Smooth muscle cell (in vitro differentiated cells): ENCODE measurements around the gene ITGA2B. TPM values are rescaled to one million over a fixed set of nuclear protein-coding genes. Genes with fewer than 3 reads are reported as not detected.

Source experiments
- DNase-seq: peaks from one replicate; lab custom pipeline; 2025; ENCODE audit not compliant: unreplicated experiment; lab: John Stamatoyannopoulos, UW
- H2AFZ ChIP-seq: fragments of 200-600 bp; sonication (generic); 2 replicates; pipeline ENCODE4 v1.6.0; 2016; ENCODE audit warnings: antibody characterized with exemption, low read depth, mild to moderate bottlenecking
- H3F3A ChIP-seq: fragments of 200-600 bp; sonication (generic); 2 replicates; pipeline ENCODE4 v1.6.0; 2017; ENCODE audit warnings: antibody characterized with exemption, low read depth
- H3K27ac ChIP-seq: fragments of 200-600 bp; sonication (generic); 2 replicates; pipeline ENCODE4 v1.5.1; 2016; ENCODE audit warnings: low read depth, mild to moderate bottlenecking
- H3K27me3 ChIP-seq: fragments of 200-600 bp; sonication (generic); 2 replicates; pipeline ENCODE4 v1.6.1; 2016; ENCODE audit warnings: low read depth, mild to moderate bottlenecking
- H3K36me3 ChIP-seq: fragments of 200-600 bp; sonication (generic); 2 replicates; pipeline ENCODE4 v1.5.1; 2016; ENCODE audit warnings: low read depth
- H3K4me1 ChIP-seq: fragments of 200-600 bp; sonication (generic); 2 replicates; pipeline ENCODE4 v1.5.1; 2016; ENCODE audit warnings: low read depth
- H3K4me2 ChIP-seq: fragments of 200-600 bp; sonication (generic); 2 replicates; pipeline ENCODE4 v1.6.0; 2016; ENCODE audit warnings: mild to moderate bottlenecking
- H3K4me3 ChIP-seq: fragments of 200-600 bp; sonication (generic); 2 replicates; pipeline ENCODE4 v1.5.1; 2016; ENCODE audit warnings: mild to moderate bottlenecking
- H3K79me2 ChIP-seq: fragments of 200-600 bp; sonication (generic); 2 replicates; pipeline ENCODE4 v1.6.0; 2016; ENCODE audit warnings: low read depth, mild to moderate bottlenecking
- H3K9ac ChIP-seq: fragments of 200-600 bp; sonication (generic); 2 replicates; pipeline ENCODE4 v1.6.0; 2016; ENCODE audit warnings: low read depth
- H3K9me3 ChIP-seq: fragments of 200-600 bp; sonication (generic); replicated peaks from 2 replicates; pipeline ENCODE4 v1.5.1; 2016; ENCODE audit warnings: low read depth
- H4K20me1 ChIP-seq: fragments of 200-600 bp; sonication (generic); 2 replicates; pipeline ENCODE4 v1.6.0; 2016; ENCODE audit warnings: low read depth
- WGBS: methylation state at CpG from one replicate; pipeline ENCODE4 v1.1.7; 2016; ENCODE audit warnings: low lambda C conversion rate; 5-methylcytosine and 5-hydroxymethylcytosine counted together
- polyA plus RNA-seq: library from polyadenylated mRNA; unstranded; fragments of >200 nt; fragmentation: Nextera tagmentation; extraction: Ambion mirVana; gene quantifications from 2 replicates; pipeline ENCODE4 v1.2.1, GENCODE V29; 2016
- total RNA-seq: library from RNA; depleted of rRNA; stranded (reverse); fragments of >200 nt; gene quantifications from 2 replicates; pipeline ENCODE4 v1.2.3, GENCODE V29; 2014
- TF ChIP-seq, protein P1 (sequence below): fragments of 200-600 bp; sonication (generic); IDR thresholded peaks from 2 replicates; pipeline ENCODE4 v1.5.1; 2017; ENCODE audit warnings: borderline replicate concordance, mild to moderate bottlenecking, antibody characterized with exemption; ENCODE audit not compliant: insufficient read depth, poor library complexity, severe bottlenecking

Gene ITGA2B
- 1.0 and 2.1 TPM in 2 replicates for total RNA-seq
- 3.9 and 4.0 TPM in 2 replicates for polyA plus RNA-seq

DNA sequence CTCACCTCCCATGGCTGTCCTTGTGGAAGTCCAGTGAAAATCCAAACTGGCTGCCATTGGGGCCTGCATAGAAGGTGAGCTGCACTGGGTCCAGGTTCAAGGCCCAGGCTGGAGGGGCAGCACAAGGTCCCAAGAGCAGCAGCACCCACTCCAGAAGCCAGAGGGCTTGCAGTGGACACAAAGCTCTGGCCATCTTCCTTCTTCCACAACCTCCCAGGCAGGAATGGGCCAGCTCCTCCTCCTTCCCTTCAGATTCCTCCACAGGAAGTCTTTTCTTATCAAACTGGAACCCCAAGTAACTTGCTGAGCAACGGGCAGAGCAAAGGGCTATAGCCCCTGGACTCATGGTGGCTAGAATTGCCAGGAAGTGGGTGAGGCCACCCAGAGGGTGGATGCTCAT is at the start of gene ITGA2B:
ITGA2B (minus strand) TSS at position 369 of the 400 bp plus-strand sequence; CDS start at position 193, 176 bp downstream.
- Histone ChIP-seq H3K27me3 (peaks cover 7% of the 10 kb centered on the region), H2AFZ (no peak within 1 kb of the TSS), H3K79me2 (no peaks in the 10 kb centered on the region), H3K4me1 (no peaks in the 10 kb centered on the region), H3K9ac (no peak within 1 kb of the TSS), H3K4me3 (no peak within 1 kb of the TSS), H3K4me2 (no peak within 1 kb of the TSS), H3K27ac (no peak within 1 kb of the TSS), H4K20me1 (no peaks in the 10 kb centered on the region), H3K36me3 (no peaks in the 10 kb centered on the region), H3F3A (no peaks in the 10 kb centered on the region), H3K9me3 (no peaks in the 10 kb centered on the region)
- TF ChIP-seq, protein P1, sequence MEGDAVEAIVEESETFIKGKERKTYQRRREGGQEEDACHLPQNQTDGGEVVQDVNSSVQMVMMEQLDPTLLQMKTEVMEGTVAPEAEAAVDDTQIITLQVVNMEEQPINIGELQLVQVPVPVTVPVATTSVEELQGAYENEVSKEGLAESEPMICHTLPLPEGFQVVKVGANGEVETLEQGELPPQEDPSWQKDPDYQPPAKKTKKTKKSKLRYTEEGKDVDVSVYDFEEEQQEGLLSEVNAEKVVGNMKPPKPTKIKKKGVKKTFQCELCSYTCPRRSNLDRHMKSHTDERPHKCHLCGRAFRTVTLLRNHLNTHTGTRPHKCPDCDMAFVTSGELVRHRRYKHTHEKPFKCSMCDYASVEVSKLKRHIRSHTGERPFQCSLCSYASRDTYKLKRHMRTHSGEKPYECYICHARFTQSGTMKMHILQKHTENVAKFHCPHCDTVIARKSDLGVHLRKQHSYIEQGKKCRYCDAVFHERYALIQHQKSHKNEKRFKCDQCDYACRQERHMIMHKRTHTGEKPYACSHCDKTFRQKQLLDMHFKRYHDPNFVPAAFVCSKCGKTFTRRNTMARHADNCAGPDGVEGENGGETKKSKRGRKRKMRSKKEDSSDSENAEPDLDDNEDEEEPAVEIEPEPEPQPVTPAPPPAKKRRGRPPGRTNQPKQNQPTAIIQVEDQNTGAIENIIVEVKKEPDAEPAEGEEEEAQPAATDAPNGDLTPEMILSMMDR, result no peak
- WGBS, result 71% methylated on average over 1 of the region's 1 CpG
- no peak for DNase-seq

DNA sequence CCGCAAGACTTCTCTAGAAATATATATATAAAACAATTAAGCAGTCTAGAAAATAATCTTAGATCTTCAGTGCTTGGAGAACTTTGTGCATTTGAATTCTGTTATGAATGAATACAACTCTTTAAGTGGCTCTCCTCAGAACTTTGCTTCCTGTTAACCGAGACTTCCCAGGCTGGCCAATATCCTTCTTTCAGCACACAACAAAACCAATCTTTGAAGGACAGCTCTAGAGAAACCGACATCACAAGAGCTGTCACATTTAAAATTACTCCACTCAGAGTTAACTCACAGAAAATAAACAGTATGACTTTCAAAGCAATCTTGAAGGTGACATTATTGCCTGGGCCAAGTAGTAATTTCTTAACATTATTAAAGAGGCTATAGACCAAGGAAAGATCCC is 49.7 kb upstream of the ITGA2B start:
- 87% methylated on average over 3 of the region's 3 CpGs for WGBS
- no peak overlapping the region for H3K27ac ChIP-seq
- TF ChIP-seq, protein P1, result no peak
- no peak overlapping the region for H3K4me3 ChIP-seq
- peaks cover 60% of the 10 kb centered on the region for H3K79me2 ChIP-seq
- H3K9ac ChIP-seq, result no peak overlapping the region
- no peak overlapping the region for H3K4me2 ChIP-seq
- no peaks in the 10 kb centered on the region for H3F3A ChIP-seq
- no peak for DNase-seq
- peaks cover 76% of the 10 kb centered on the region for H4K20me1 ChIP-seq
- H2AFZ ChIP-seq, result no peak overlapping the region
- no peaks in the 10 kb centered on the region for H3K9me3 ChIP-seq
- peaks cover 5% of the 10 kb centered on the region for H3K36me3 ChIP-seq
- peaks cover 4% of the 10 kb centered on the region for H3K4me1 ChIP-seq
- H3K27me3 ChIP-seq, result no peaks in the 10 kb centered on the region

DNA sequence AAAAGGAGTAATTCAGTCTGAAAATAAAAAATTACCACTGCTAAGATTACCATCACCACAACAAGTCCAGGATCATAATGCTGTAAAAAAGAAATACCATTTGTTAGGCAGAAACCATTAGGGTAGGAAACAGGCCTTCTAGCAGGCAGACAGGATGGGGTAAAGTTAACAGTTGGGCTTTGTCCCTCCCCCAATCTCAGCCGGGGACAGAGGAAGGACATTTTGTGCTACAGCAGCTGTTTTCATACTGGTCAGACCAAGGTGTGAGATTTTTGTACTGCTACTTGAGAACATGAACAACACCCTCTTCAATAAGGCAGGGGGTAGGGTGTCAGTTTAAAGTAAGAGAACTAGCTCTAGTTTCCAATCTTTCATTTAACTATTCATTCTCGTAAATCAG is 49.2 kb upstream of the ITGA2B start:
- no peak overlapping the region for H3K4me2 ChIP-seq

DNA sequence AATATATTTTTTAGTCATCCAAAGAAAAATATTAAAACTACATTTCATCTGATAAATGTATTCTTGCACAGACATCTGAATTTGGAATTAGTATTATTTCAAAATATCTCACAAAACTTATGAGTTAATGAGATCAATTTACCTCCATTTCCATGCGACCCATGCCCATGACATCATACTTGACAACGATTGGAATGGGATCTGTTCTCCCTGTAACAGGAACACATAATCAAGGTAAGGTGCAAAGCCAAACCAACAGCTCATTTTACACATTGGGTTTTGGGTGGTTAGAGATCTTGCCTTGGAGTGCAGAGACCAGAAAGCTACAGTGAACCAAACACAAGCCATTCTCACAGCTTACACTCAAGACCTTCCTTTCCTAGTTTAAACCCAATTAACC is 46.9 kb upstream of the ITGA2B start:
- H3K79me2 ChIP-seq, result peaks cover 41% of the 10 kb centered on the region
- H3K4me1 ChIP-seq, result peaks cover 4% of the 10 kb centered on the region
- H3K4me3 ChIP-seq, result no peak overlapping the region
- no peaks in the 10 kb centered on the region for H3K9me3 ChIP-seq
- no peaks in the 10 kb centered on the region for H3F3A ChIP-seq
- H4K20me1 ChIP-seq, result peaks cover 49% of the 10 kb centered on the region
- no peak for DNase-seq
- H3K27me3 ChIP-seq, result no peaks in the 10 kb centered on the region
- no peak overlapping the region for H3K27ac ChIP-seq
- 91% methylated on average over 2 of the region's 2 CpGs for WGBS
- H3K36me3 ChIP-seq, result peaks cover 10% of the 10 kb centered on the region
- TF ChIP-seq, protein P1, result no peak
- H3K4me2 ChIP-seq, result no peak overlapping the region
- no peak overlapping the region for H3K9ac ChIP-seq
- H2AFZ ChIP-seq, result no peak overlapping the region

More for the DNA sequence above, 49.2 kb upstream of the ITGA2B start:
- Histone ChIP-seq H3K4me3 (no peak overlapping the region), H3F3A (no peaks in the 10 kb centered on the region), H3K36me3 (peaks cover 5% of the 10 kb centered on the region), H3K27ac (no peak overlapping the region), H3K79me2 (peaks cover 55% of the 10 kb centered on the region), H3K4me1 (peaks cover 4% of the 10 kb centered on the region), H3K9me3 (no peaks in the 10 kb centered on the region), H3K27me3 (no peaks in the 10 kb centered on the region), H4K20me1 (peaks cover 70% of the 10 kb centered on the region), H2AFZ (no peak overlapping the region), H3K9ac (no peak overlapping the region)
- TF ChIP-seq, protein P1, result no peak
- no peak for DNase-seq
- WGBS, result 64% methylated on average over 2 of the region's 2 CpGs
